Measurements from ENCODE around the gene MTIF2. TPM values are rescaled to one million over a fixed set of nuclear protein-coding genes. Genes with fewer than 3 reads are reported as not detected.

MTIF2 gene
- 33.0 TPM for total RNA-seq
- polyA plus RNA-seq: 29.2 TPM
- long read RNA-seq, donor 1, partial matches to known transcripts: 0 of 1 reads
- long read RNA-seq, donor 1, other reads (novel, unspliced or antisense): 0 of 1 reads
- long read RNA-seq, donor 2, partial matches to known transcripts: 11 of 15 reads
- long read RNA-seq, donor 2, other reads (novel, unspliced or antisense): 0 of 15 reads
- long read RNA-seq, donor 3, partial matches to known transcripts: 10 of 11 reads
- long read RNA-seq, donor 3, other reads (novel, unspliced or antisense): 0 of 11 reads
- long read RNA-seq, donor 4, partial matches to known transcripts: 7 of 9 reads
- long read RNA-seq, donor 4, other reads (novel, unspliced or antisense): 0 of 9 reads
- long read RNA-seq, donor 5, partial matches to known transcripts: 16 of 17 reads
- long read RNA-seq, donor 5, other reads (novel, unspliced or antisense): 0 of 17 reads
- long read RNA-seq, donor 6: 0 reads
- long read RNA-seq, donor 7, partial matches to known transcripts: 7 of 10 reads
- long read RNA-seq, donor 7, other reads (novel, unspliced or antisense): 0 of 10 reads
- long read RNA-seq, donor 8, partial matches to known transcripts: 0 of 2 reads
- long read RNA-seq, donor 8, other reads (novel, unspliced or antisense): 0 of 2 reads
- long read RNA-seq, donor 9, partial matches to known transcripts: 0 of 2 reads
- long read RNA-seq, donor 9, other reads (novel, unspliced or antisense): 0 of 2 reads
- long read RNA-seq, donor 10, partial matches to known transcripts: 5 of 5 reads
- long read RNA-seq, donor 10, other reads (novel, unspliced or antisense): 0 of 5 reads

GRCh38 chr2:55268907-55269644 lies at the start of gene MTIF2:
Gene MTIF2 (minus strand): TSS chr2:55269231. CDS start chr2:55263858, 5,373 bp downstream.
- Histone ChIP-seq H3K4me3 (ENCODE audit: low read length in 2 of 2) (peak within 1 kb of the TSS; percentile 72 to 85), H3K4me1 (ENCODE audit: control insufficient read depth in 2 of 2, insufficient read depth in 2 of 2, low read length in 2 of 2) (peaks cover 0 to 6% of the 10 kb centered on the region in 2 donors), H3K36me3 (ENCODE audit: control insufficient read depth in 2 of 2, insufficient read depth in 2 of 2, low read length in 1 of 2) (peaks cover 0 to 7% of the 10 kb centered on the region in 2 donors), H3K27me3 (ENCODE audit: control insufficient read depth in 2 of 2, insufficient read depth in 1 of 2, low read length in 1 of 2) (no peaks in the 10 kb centered on the region), H3K27ac (ENCODE audit: low read depth in 1 of 2, low read length in 1 of 2) (peak within 1 kb of the TSS; percentile 88 to 89), H3K9me3 (ENCODE audit: control insufficient read depth in 2 of 2, insufficient read depth in 1 of 2, low read length in 1 of 2) (no peaks in the 10 kb centered on the region)
- WGBS: under 1% methylated on average over 43 of the region's 43 CpGs
- DNase-seq (ENCODE audit: low read depth in 6 of 9, low spot score in 9 of 9): peak; percentile 54 to 90 (median 74)

- Histone ChIP-seq H3K9me3 (ENCODE audit: control insufficient read depth in 2 of 2, insufficient read depth in 1 of 2, low read length in 1 of 2) (no peaks in the 10 kb centered on the region), H3K4me3 (ENCODE audit: low read length in 2 of 2) (no peak overlapping the region), H3K27ac (ENCODE audit: low read depth in 1 of 2, low read length in 1 of 2) (no peak overlapping the region), H3K27me3 (ENCODE audit: control insufficient read depth in 2 of 2, insufficient read depth in 1 of 2, low read length in 1 of 2) (no peaks in the 10 kb centered on the region), H3K36me3 (ENCODE audit: control insufficient read depth in 2 of 2, insufficient read depth in 2 of 2, low read length in 1 of 2) (peaks cover 28 to 66% of the 10 kb centered on the region in 2 donors), H3K4me1 (ENCODE audit: control insufficient read depth in 2 of 2, insufficient read depth in 2 of 2, low read length in 2 of 2) (no peaks in the 10 kb centered on the region)
- 99% methylated on average over 1 of the region's 1 CpG for WGBS
- no peak for DNase-seq (ENCODE audit: low read depth in 6 of 9, low spot score in 9 of 9)
These were observed 46.0 kb upstream of the MTIF2 start for GRCh38 chr2:55314985-55315384.

GRCh38 chr2:55311444-55311870 lies 42.4 kb upstream of the MTIF2 start:
- 98% methylated on average over 1 of the region's 1 CpG for WGBS
- H3K27me3 ChIP-seq (ENCODE audit: control insufficient read depth in 2 of 2, insufficient read depth in 1 of 2, low read length in 1 of 2): no peaks in the 10 kb centered on the region
- H3K36me3 ChIP-seq (ENCODE audit: control insufficient read depth in 2 of 2, insufficient read depth in 2 of 2, low read length in 1 of 2): peaks cover 36 to 68% of the 10 kb centered on the region in 2 donors

GRCh38 chr2:55309446-55309845 lies 40.4 kb upstream of the MTIF2 start:
- WGBS: 93% methylated on average over 2 of the region's 2 CpGs
- Histone ChIP-seq H3K4me3 (ENCODE audit: low read length in 2 of 2) (no peak overlapping the region), H3K27ac (ENCODE audit: low read depth in 1 of 2, low read length in 1 of 2) (no peak overlapping the region)

More at GRCh38 chr2:55311444-55311870, 42.4 kb upstream of the MTIF2 start:
- no peak overlapping the region for H3K27ac ChIP-seq (ENCODE audit: low read depth in 1 of 2, low read length in 1 of 2)
- no peak for DNase-seq (ENCODE audit: low read depth in 6 of 9, low spot score in 9 of 9)
- no peaks in the 10 kb centered on the region for H3K4me1 ChIP-seq (ENCODE audit: control insufficient read depth in 2 of 2, insufficient read depth in 2 of 2, low read length in 2 of 2)
- no peaks in the 10 kb centered on the region for H3K9me3 ChIP-seq (ENCODE audit: control insufficient read depth in 2 of 2, insufficient read depth in 1 of 2, low read length in 1 of 2)
- no peak overlapping the region for H3K4me3 ChIP-seq (ENCODE audit: low read length in 2 of 2)

GRCh38 chr2:55302241-55302640 lies 33.2 kb upstream of the MTIF2 start:
- Histone ChIP-seq H3K27me3 (ENCODE audit: control insufficient read depth in 2 of 2, insufficient read depth in 1 of 2, low read length in 1 of 2) (no peaks in the 10 kb centered on the region), H3K4me1 (ENCODE audit: control insufficient read depth in 2 of 2, insufficient read depth in 2 of 2, low read length in 2 of 2) (no peaks in the 10 kb centered on the region), H3K27ac (ENCODE audit: low read depth in 1 of 2, low read length in 1 of 2) (no peak overlapping the region), H3K9me3 (ENCODE audit: control insufficient read depth in 2 of 2, insufficient read depth in 1 of 2, low read length in 1 of 2) (no peaks in the 10 kb centered on the region), H3K36me3 (ENCODE audit: control insufficient read depth in 2 of 2, insufficient read depth in 2 of 2, low read length in 1 of 2) (peaks cover 10 to 31% of the 10 kb centered on the region in 2 donors), H3K4me3 (ENCODE audit: low read length in 2 of 2) (no peak overlapping the region)
- WGBS: 95% methylated on average over 3 of the region's 3 CpGs
- DNase-seq (ENCODE audit: low read depth in 6 of 9, low spot score in 9 of 9): no peak

More at GRCh38 chr2:55309446-55309845, 40.4 kb upstream of the MTIF2 start:
- DNase-seq (ENCODE audit: low read depth in 6 of 9, low spot score in 9 of 9): no peak
- H3K36me3 ChIP-seq (ENCODE audit: control insufficient read depth in 2 of 2, insufficient read depth in 2 of 2, low read length in 1 of 2): peaks cover 32 to 65% of the 10 kb centered on the region in 2 donors
- H3K9me3 ChIP-seq (ENCODE audit: control insufficient read depth in 2 of 2, insufficient read depth in 1 of 2, low read length in 1 of 2): no peaks in the 10 kb centered on the region
- no peaks in the 10 kb centered on the region for H3K27me3 ChIP-seq (ENCODE audit: control insufficient read depth in 2 of 2, insufficient read depth in 1 of 2, low read length in 1 of 2)
- H3K4me1 ChIP-seq (ENCODE audit: control insufficient read depth in 2 of 2, insufficient read depth in 2 of 2, low read length in 2 of 2): no peaks in the 10 kb centered on the region

GRCh38 chr2:55301277-55301676 lies 32.2 kb upstream of the MTIF2 start:
- no peaks in the 10 kb centered on the region for H3K4me1 ChIP-seq (ENCODE audit: control insufficient read depth in 2 of 2, insufficient read depth in 2 of 2, low read length in 2 of 2)
- 100% methylated on average over 1 of the region's 1 CpG for WGBS

GRCh38 chr2:55296393-55296792 lies 27.4 kb upstream of the MTIF2 start:
- H3K4me3 ChIP-seq (ENCODE audit: low read length in 2 of 2): no peak overlapping the region
- no peak overlapping the region for H3K27ac ChIP-seq (ENCODE audit: low read depth in 1 of 2, low read length in 1 of 2)
- no peaks in the 10 kb centered on the region for H3K27me3 ChIP-seq (ENCODE audit: control insufficient read depth in 2 of 2, insufficient read depth in 1 of 2, low read length in 1 of 2)
- peaks cover 12 to 35% of the 10 kb centered on the region in 2 donors for H3K36me3 ChIP-seq (ENCODE audit: control insufficient read depth in 2 of 2, insufficient read depth in 2 of 2, low read length in 1 of 2)
- no peaks in the 10 kb centered on the region for H3K9me3 ChIP-seq (ENCODE audit: control insufficient read depth in 2 of 2, insufficient read depth in 1 of 2, low read length in 1 of 2)
- no peak for DNase-seq (ENCODE audit: low read depth in 6 of 9, low spot score in 9 of 9)
- H3K4me1 ChIP-seq (ENCODE audit: control insufficient read depth in 2 of 2, insufficient read depth in 2 of 2, low read length in 2 of 2): no peaks in the 10 kb centered on the region

More at GRCh38 chr2:55301277-55301676, 32.2 kb upstream of the MTIF2 start:
- no peak overlapping the region for H3K27ac ChIP-seq (ENCODE audit: low read depth in 1 of 2, low read length in 1 of 2)
- H3K36me3 ChIP-seq (ENCODE audit: control insufficient read depth in 2 of 2, insufficient read depth in 2 of 2, low read length in 1 of 2): peaks cover 7 to 29% of the 10 kb centered on the region in 2 donors
- no peaks in the 10 kb centered on the region for H3K27me3 ChIP-seq (ENCODE audit: control insufficient read depth in 2 of 2, insufficient read depth in 1 of 2, low read length in 1 of 2)
- H3K4me3 ChIP-seq (ENCODE audit: low read length in 2 of 2): no peak overlapping the region
- no peak for DNase-seq (ENCODE audit: low read depth in 6 of 9, low spot score in 9 of 9)
- no peaks in the 10 kb centered on the region for H3K9me3 ChIP-seq (ENCODE audit: control insufficient read depth in 2 of 2, insufficient read depth in 1 of 2, low read length in 1 of 2)

GRCh38 chr2:55283083-55283482 lies 14.1 kb upstream of the MTIF2 start:
- Histone ChIP-seq H3K27me3 (ENCODE audit: control insufficient read depth in 2 of 2, insufficient read depth in 1 of 2, low read length in 1 of 2) (peaks cover 0 to 2% of the 10 kb centered on the region in 2 donors), H3K4me3 (ENCODE audit: low read length in 2 of 2) (no peak overlapping the region), H3K9me3 (ENCODE audit: control insufficient read depth in 2 of 2, insufficient read depth in 1 of 2, low read length in 1 of 2) (peaks cover 0 to 1% of the 10 kb centered on the region in 2 donors), H3K36me3 (ENCODE audit: control insufficient read depth in 2 of 2, insufficient read depth in 2 of 2, low read length in 1 of 2) (peaks cover 0 to 3% of the 10 kb centered on the region in 2 donors), H3K4me1 (ENCODE audit: control insufficient read depth in 2 of 2, insufficient read depth in 2 of 2, low read length in 2 of 2) (peaks cover 4 to 10% of the 10 kb centered on the region in 2 donors), H3K27ac (ENCODE audit: low read depth in 1 of 2, low read length in 1 of 2) (no peak overlapping the region)
- 97% methylated on average over 12 of the region's 12 CpGs for WGBS
- no peak for DNase-seq (ENCODE audit: low read depth in 6 of 9, low spot score in 9 of 9)

Data from thymus (tissue), 14 donors.